Right atrium auricular region (tissue), 2 donors: ENCODE data around the gene RPL36AL. TPM values are rescaled to one million over a fixed set of nuclear protein-coding genes. Genes with fewer than 3 reads are reported as not detected.

Experiments used
- DNase-seq: peaks from one replicate; pipeline ENCODE4 v3.0.0-alpha.2; 2019; ENCODE audit warnings: low spot score
- H3K27ac ChIP-seq, 2 donors: fragments of 200-600 bp; sonication (generic); 1 replicate in 1 of 2; 2 replicates in 1 of 2; pipeline ENCODE4 v1.5.1; 2016 to 2019
- H3K27me3 ChIP-seq, 2 donors: fragments of 200-600 bp; sonication (generic); one replicate each; pipeline versions ENCODE4 v1.5.1 to v1.6.0; 2017 to 2019
- H3K36me3 ChIP-seq: fragments of 200-600 bp; sonication (generic); one replicate; pipeline ENCODE4 v1.5.1; 2016
- H3K4me1 ChIP-seq, 2 donors: fragments of 200-600 bp; sonication (generic); one replicate each; pipeline versions ENCODE4 v1.5.1 to v1.6.0; 2017 to 2019
- H3K4me3 ChIP-seq, 2 donors: fragments of 200-600 bp; sonication (generic); 1 replicate in 1 of 2; 2 replicates in 1 of 2; pipeline ENCODE4 v1.5.1; 2017 to 2019; ENCODE audit warnings: mild to moderate bottlenecking in 1 of 2, moderate library complexity in 1 of 2
- H3K9me3 ChIP-seq, 2 donors: fragments of 200-600 bp; sonication (generic); one replicate each; pipeline ENCODE4 v1.5.1; 2019
- CTCF ChIP-seq, 2 donors: fragments of 200-600 bp; sonication (generic); IDR thresholded peaks; one replicate each; pipeline ENCODE4 v1.5.1; 2019; ENCODE audit warnings: antibody characterized with exemption in 2 of 2
- total RNA-seq, 2 donors: library from RNA; depleted of rRNA; stranded (reverse); fragments of >200 nt; gene quantifications; one replicate each; pipeline ENCODE4 v1.1.0, GENCODE V29; 2016

The RPL36AL gene
- total RNA-seq, 2 donors from 2014 or later = 133 to 301 TPM

- DNase-seq = no peak
- peaks cover under 1% of the 10 kb centered on the region for H3K36me3 ChIP-seq
- H3K4me3 ChIP-seq = no peak overlapping the region
- no peak for TF ChIP-seq CTCF (IDR thresholded peaks at IDR 0.05)
- no peaks in the 10 kb centered on the region for H3K27me3 ChIP-seq
- peaks cover 0 to 32% of the 10 kb centered on the region in 2 donors for H3K4me1 ChIP-seq
- no peaks in the 10 kb centered on the region for H3K9me3 ChIP-seq
- peak overlapping the region; percentile 66 to 67 for H3K27ac ChIP-seq
Observed at GRCh38 chr14:49641697-49642129, 21.3 kb upstream of the RPL36AL start.

GRCh38 chr14:49640540-49641417 is 20.4 kb upstream of the RPL36AL start:
- no peak for DNase-seq
- Histone ChIP-seq H3K27me3 (no peaks in the 10 kb centered on the region), H3K4me1 (peaks cover 0 to 41% of the 10 kb centered on the region in 2 donors), H3K4me3 (no peak overlapping the region), H3K27ac (peak overlapping the region in 1 of 2 donors; percentile 67), H3K9me3 (no peaks in the 10 kb centered on the region), H3K36me3 (peaks cover 5% of the 10 kb centered on the region)
- no peak for TF ChIP-seq CTCF (IDR thresholded peaks at IDR 0.05)

DNA sequence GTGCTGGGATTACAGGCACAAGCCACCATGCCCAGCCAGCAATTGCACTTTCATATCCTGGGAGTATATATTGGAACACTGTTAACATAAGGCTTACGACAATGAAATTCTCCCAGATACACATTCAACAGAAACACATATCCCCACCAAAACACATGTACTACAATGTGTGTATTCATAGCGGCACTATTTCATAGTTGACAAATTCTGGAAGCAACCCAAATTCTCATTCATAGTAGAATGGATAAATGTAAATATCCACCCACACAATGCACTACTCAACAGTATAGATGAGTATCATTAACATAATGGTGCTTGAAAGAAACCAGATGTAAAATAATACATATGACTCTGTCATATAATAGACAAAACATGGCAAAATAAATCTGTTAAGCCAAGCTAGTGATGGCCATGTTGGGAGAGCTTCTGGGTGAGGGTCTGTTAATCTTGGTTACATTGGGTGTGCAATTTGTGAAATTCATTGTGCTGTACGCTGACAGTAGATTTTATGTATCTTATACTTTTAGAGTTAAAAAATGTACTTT is 17.2 kb upstream of the RPL36AL start:
- H3K9me3 ChIP-seq = no peaks in the 10 kb centered on the region
- H3K27me3 ChIP-seq = no peaks in the 10 kb centered on the region
- no peak for TF ChIP-seq CTCF (IDR thresholded peaks at IDR 0.05)
- peaks cover 5% of the 10 kb centered on the region for H3K36me3 ChIP-seq
- H3K4me3 ChIP-seq = no peak overlapping the region
- no peak overlapping the region for H3K27ac ChIP-seq
- DNase-seq = no peak
- H3K4me1 ChIP-seq = peaks cover 0 to 51% of the 10 kb centered on the region in 2 donors

DNA sequence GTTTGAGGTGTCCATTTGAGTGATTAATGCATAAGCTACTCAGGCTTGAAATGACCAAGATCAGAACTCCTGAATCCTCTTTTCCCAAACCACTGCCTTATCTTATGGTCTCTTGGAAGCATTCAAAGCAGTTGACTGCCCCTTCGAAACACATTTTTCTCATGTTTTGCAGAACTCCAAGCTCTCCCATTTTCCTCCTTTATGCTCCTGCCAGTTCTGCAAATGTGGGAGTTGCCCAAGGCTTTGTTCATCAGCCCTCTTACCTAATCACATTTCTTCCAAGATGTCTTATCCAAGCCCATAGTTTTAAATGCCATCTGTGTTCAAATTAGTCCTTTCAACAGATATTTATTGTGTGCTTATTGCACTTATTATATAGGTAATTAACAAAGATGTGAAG is 16.4 kb upstream of the RPL36AL start:
- DNase-seq = no peak
- Histone ChIP-seq H3K9me3 (no peaks in the 10 kb centered on the region), H3K27me3 (no peaks in the 10 kb centered on the region), H3K36me3 (peaks cover 5% of the 10 kb centered on the region), H3K27ac (no peak overlapping the region), H3K4me3 (no peak overlapping the region), H3K4me1 (peaks cover 0 to 50% of the 10 kb centered on the region in 2 donors)
- no peak for TF ChIP-seq CTCF (IDR thresholded peaks at IDR 0.05)

GRCh38 chr14:49634547-49635334 is 14.3 kb upstream of the RPL36AL start, which contains the start of gene DNAAF2:
Gene DNAAF2 (minus strand): TSS chr14:49635244. CDS start chr14:49635149, 95 bp downstream.
- peak; percentile 71 for DNase-seq
- TF ChIP-seq CTCF (IDR thresholded peaks at IDR 0.05) = peak in 1 of 2 donors; percentile 6
- peaks cover 0 to 46% of the 10 kb centered on the region in 2 donors for H3K4me1 ChIP-seq
- peak within 1 kb of the TSS; percentile 95 for H3K27ac ChIP-seq
- H3K4me3 ChIP-seq = peak within 1 kb of the TSS; percentile 91 to 94
- H3K36me3 ChIP-seq = peaks cover 5% of the 10 kb centered on the region
- no peaks in the 10 kb centered on the region for H3K9me3 ChIP-seq
- H3K27me3 ChIP-seq = no peaks in the 10 kb centered on the region
